ENCODE measurements around the gene CHM.
"Not testable (repeated sequence)": the region's sequence is repeated elsewhere in the genome, so short reads cannot be mapped to it uniquely, and the experiment has no call there.

The CHM gene

GRCh38 chrX:85995641-85996040, 51.7 kb downstream of the CHM start:
- no peak for DNase-seq (ENCODE audit: low read depth)

GRCh38 chrX:85994797-85995196, 52.6 kb downstream of the CHM start:
- no peak for DNase-seq (ENCODE audit: low read depth)

DNA sequence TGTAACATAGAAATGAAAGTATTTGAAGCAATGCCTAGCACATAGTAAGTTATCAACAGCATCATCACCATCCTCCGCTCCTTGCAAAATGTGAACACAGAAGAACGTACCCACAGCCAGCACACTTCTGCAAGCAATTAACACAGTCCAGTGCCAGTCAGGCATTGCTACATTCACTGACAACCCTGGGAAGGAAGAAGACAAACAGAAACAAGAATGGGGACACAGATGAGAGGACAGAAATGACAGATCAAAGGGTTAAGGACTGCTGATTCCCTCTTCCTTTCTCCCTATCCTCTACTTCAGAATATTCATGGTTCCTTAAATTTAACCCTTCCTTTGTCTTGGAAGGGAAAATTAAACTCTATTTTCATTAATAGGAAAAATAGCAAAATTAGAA, 53.1 kb downstream of the CHM start:
- no peak for DNase-seq (ENCODE audit: low read depth)

- DNase-seq (ENCODE audit: low read depth): no peak
Measured at GRCh38 chrX:85993539-85994197, 53.7 kb downstream of the CHM start.

- DNase-seq (ENCODE audit: low read depth): no peak
Measured at GRCh38 chrX:85992811-85993229, 54.5 kb downstream of the CHM start.

- no peak for DNase-seq (ENCODE audit: low read depth)
Measured at GRCh38 chrX:85988353-85988752, 59.0 kb downstream of the CHM start.

GRCh38 chrX:85980286-85980685, 67.1 kb downstream of the CHM start:
- no peak for DNase-seq (ENCODE audit: low read depth)

DNA sequence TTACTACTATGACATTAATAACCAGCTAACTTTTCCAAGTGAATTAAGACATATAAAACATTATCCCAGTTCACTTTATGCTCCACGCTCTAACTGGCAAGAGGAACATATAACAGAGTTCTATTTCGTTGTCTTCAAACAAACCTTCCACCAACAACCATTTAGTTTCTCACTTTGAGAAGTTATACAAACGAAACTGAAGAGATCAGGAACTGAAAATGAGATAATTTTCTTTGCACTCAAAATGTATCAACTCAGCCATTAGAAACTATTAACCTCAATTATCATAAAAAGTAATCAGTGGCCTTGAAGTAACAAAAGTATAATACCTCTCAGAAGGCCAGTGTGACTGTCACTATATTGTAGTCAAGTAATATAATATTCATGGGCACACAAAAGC, 70.1 kb downstream of the CHM start:
- DNase-seq (ENCODE audit: low read depth): no peak

DNA sequence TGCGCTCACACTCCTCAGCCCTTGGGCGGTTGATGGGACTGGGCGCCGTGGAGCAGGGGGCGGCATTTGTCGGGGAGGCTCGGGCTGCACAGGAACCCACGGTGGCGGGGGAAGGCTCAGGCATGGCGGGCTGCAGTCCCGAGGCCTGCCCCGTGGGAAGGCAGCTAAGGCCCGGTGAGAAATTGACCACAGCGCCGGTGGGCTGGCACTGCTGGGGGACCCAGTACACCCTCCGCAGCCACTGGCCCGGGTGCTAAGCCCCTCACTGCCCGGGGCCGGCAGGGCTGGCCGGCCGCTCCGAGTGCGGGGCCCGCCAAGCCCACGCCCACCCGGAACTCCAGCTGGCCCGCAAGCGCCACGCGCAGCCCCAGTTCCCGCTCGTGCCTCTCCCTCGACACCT, 75.0 kb downstream of the CHM start:
- DNase-seq (ENCODE audit: low read depth): not testable (repeated sequence)

DNA sequence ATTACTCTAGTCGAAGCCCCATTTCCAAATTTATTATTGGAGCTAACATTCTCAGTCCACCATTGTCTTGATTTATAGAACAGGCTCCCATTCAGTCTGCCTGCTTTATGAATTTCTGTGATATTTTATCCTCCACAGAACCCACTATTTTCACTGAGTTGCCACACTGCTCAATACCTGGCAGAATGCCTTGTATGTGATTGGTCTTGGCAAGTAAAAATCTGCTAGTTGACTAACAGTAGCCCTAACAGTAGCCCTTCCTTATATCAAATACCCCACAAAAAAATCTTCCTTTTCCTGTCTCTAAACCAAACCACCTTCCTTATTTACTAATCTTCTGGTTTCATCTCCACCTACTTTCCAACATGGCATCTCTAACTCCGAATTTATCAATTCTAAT, 82.6 kb downstream of the CHM start:
- no peak for DNase-seq (ENCODE audit: low read depth)

DNA sequence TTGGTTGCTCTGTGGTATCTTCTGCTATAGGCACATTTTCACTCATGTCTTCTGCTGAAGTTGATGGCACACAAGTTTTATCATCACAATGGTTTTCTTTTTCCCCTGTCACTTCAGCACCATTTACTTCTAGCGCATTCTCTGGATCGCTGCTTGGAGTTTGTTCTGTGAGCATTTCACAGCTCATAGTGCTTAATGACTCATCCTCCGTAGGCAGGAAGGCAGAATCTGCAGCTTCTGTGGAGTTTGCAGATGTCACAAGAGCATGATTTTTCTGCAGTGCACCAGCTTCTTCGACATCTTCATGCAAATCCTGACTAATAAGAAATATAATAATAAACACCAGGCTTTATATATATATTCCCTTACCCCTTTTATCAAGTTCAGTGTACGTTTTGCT, 83.6 kb downstream of the CHM start:
- DNase-seq (ENCODE audit: low read depth): no peak

- no peak for DNase-seq (ENCODE audit: low read depth)
Measured at GRCh38 chrX:85955510-85955909, 91.8 kb downstream of the CHM start.

DNA sequence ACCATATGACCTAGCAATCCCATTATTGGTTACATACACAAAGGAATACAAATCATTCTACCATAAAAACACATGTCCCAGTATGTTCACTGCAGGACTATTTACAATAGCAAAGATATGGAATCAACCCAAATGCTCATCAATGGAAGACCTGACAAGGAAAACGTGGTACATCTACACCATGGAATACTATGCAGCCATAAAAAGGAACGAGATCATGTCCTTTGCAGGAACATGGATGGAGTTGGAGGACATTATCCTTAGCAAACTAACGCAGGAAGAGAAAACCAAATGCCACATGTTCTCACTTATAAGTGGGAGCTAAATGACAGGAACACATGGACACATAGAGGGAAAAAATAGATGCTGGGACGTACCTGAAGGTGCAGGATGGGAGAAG, 102.6 kb downstream of the CHM start:
- not testable (repeated sequence) for DNase-seq (ENCODE audit: low read depth)

- DNase-seq (ENCODE audit: low read depth): no peak
Measured at GRCh38 chrX:85941275-85941674, 106.1 kb downstream of the CHM start.

DNA sequence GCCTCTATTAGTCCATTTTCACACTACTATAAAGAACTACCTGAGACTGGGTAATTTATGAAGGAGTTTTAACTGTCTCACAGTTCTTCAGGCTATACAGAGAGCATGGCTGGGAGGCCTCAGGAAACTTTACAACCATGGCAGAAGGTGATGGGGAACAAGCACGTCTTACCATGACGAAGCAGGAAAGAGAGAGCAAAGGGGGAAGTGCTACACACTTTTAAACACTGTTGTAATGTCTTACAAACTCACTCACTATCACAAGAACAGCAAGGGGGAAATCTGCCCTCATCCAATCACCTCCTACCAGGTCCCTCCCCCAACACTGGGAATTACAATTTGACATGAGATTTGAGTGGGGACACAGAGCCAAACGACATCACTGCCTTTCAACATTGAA, 107.4 kb downstream of the CHM start:
- not testable (repeated sequence) for DNase-seq (ENCODE audit: low read depth)

DNA sequence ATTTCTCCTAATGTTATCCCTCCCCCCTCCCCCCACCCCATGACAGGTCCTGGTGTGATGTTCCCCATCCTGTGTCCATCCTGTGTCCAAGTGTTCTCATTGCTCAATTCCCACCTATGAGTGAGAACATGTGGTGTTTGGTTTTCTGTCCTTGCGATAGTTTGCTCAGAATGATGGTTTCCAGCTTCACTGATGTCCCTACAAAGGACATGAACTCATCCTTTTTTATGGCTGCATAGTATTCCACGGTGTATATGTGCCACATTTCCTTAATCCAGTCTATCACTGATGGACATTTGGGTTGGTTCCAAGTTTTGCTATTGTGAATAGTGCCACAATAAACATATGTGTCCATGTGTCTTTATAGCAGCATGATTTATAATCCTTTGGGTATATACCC, 113.0 kb downstream of the CHM start:
- DNase-seq (ENCODE audit: low read depth): not testable (repeated sequence)

GRCh38 chrX:85930099-85930498, 117.3 kb downstream of the CHM start:
- DNase-seq (ENCODE audit: low read depth): no peak

DNA sequence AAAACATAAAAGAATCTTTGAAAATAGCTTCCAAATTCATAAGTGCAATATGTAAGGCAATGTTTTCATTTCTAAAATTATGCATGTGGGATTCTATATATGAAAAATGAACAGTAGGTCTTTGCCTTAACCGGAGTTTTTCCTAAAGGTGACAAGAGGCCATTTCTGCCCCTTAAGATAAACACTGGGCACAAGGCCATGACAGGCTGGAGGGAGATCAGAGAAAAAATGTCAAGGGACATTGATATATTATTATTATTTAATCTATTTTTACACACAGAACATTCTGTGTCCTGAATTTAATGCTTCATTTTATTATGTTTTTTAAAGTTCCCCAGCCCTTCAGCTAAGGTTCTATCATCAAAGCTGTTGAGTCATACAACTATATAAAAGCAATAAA, 118.8 kb downstream of the CHM start:
- DNase-seq (ENCODE audit: low read depth): no peak

DNA sequence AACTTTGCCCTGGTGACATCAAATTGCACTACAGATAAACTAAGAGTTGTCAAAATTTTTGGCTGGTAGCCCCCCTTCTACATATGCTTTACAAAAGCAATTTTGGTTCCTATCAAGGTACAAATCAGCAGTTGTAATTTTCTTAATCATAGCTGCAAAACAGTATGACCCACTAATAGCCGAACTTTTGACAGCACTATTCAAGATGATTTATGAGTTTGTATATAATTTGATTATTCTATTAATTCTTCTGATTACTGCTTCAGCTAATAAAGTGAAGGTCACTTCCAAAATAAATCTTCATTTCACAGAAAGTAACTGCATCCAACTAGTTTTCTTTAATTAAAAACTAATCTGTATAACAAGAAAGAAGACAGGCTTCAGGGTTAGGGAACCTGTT, 119.6 kb downstream of the CHM start:
- no peak for DNase-seq (ENCODE audit: low read depth)

DNA sequence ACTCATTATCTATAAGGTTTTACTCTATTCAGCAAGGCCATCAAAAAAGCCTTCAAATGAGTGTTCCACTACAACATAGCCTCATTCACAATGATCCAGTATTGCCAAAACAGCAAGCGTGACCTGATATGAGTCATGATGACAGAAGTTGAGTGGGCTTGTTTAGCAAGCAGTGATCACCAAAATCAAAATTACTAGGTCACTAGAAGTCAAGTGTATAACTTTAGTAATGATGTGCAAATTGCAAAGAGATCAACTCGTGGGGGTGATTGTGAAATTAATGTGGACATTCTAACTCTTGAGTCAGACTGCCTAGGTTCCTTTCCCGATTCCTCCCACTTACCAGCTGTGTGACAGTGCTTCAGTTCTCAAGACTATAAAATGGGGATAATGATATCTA, 124.5 kb downstream of the CHM start:
- no peak for DNase-seq (ENCODE audit: low read depth)

GRCh38 chrX:85916656-85917280, 130.6 kb downstream of the CHM start:
- DNase-seq (ENCODE audit: low read depth): not testable (repeated sequence)

GRCh38 chrX:85914431-85914830, 132.9 kb downstream of the CHM start:
- DNase-seq (ENCODE audit: low read depth): no peak

DNA sequence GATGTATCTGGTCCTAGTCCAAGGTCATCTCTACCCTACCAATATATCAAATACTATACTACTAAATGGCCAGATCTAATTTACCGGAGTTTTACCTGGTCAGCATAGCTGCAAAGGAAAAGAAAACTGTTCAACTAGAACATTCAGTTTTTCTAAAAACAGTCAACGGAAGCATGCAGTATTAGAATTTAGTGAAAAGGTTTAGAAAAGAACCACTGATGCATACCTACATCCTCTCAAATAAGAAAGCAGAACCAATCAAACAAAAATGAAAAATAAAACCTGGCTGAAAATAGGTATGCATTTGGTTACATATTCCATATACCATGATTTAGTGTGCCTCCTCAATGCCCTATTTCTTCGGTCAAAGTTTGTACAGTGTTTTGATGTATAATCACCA, 140.0 kb downstream of the CHM start:
- no peak for DNase-seq (ENCODE audit: low read depth)

DNA sequence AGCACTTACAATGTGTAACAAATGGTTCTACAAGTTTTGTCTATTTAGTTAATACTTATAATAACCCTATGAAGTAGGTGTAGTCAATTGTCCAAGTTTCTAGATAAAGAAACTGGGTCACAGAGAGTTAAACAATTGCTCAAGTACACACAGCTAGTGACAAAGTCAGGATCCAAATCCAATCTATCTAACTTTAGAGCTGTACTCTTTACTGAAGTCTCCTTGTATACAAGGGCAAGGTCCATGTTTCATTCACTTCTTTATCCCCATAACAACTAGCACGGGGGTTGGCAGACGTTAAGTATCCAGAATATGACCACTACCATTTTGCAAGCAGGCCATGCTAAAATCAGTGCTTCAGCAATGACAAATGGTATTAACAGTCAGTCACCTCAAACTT, 141.0 kb downstream of the CHM start:
- no peak for DNase-seq (ENCODE audit: low read depth)
